Left kidney (tissue), 2 donors: Measurements from ENCODE around the gene SMARCA2. TPM values are rescaled to one million over a fixed set of nuclear protein-coding genes. Genes with fewer than 3 reads are reported as not detected.
A peak's percentile ranks its signal among the peaks of the same experiment; 100 is the strongest.

Source experiments
- DNase-seq: peaks from one replicate; pipeline ENCODE4 v3.0.0-alpha.2; 2013
- polyA plus RNA-seq: library from polyadenylated mRNA; unstranded; fragments of 120-200 nt; gene quantifications from one replicate; pipeline ENCODE4 v1.2.1, GENCODE V29; 2013; ENCODE audit not compliant: insufficient read length

Gene SMARCA2
- polyA plus RNA-seq, 1 donor = 137 TPM

- no peak for DNase-seq
Observed at GRCh38 chr9:2087500-2088313, 72.6 kb downstream of the SMARCA2 start.

DNA sequence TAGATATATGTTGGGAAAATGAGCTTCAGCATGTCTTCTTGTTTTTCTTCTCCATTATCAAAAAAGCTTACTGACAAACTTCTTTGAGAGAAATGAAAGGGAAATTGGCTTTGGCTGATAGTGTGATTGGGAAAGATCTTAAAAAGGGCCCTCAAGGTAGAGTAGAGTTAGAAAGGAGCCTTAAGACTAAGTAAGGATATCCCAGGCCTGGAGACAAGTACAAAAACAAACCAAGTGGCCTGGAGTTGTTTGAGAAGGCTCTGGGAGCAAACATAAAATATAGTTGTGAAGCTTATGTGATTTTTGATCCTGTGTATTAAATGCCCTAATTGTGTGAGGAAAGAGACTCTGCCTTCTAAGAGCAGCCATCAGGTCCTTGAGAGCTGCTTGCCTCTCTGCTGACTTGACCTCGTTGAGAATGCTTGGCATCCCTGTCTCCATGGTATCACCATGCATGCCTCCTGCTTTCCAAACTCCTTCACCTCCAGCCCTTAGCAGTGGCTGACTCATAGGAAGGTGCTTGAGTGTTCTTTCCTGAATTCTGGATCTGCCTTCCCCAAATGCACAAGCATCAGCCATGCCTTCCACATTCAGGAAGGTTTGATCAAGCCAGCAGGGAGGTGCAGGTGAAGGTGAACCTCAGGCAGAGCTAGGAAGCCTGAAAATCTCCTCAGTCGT lies 78.9 kb downstream of the SMARCA2 start:
- no peak for DNase-seq

- no peak for DNase-seq
Observed at GRCh38 chr9:2096376-2096970, 81.3 kb downstream of the SMARCA2 start.

DNA sequence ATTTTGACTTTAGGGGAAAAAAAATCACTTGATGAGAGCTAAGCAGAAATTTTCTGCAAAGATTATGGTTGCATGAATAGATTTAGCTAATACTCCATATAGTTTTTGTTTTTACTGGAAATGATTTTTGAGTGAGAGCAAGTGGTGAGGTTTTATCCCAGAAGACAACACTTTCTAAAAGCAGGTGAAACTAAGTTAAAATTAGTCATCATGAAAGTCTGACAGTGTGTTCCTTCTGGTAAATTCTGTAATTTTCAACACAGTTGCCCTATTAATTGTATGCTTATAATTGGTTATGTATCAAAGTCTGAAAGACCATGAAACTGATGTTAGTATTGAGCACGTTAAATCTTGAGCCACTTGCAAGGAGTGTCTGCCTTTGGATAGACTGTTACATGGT lies 91.5 kb downstream of the SMARCA2 start:
- DNase-seq = no peak

DNA sequence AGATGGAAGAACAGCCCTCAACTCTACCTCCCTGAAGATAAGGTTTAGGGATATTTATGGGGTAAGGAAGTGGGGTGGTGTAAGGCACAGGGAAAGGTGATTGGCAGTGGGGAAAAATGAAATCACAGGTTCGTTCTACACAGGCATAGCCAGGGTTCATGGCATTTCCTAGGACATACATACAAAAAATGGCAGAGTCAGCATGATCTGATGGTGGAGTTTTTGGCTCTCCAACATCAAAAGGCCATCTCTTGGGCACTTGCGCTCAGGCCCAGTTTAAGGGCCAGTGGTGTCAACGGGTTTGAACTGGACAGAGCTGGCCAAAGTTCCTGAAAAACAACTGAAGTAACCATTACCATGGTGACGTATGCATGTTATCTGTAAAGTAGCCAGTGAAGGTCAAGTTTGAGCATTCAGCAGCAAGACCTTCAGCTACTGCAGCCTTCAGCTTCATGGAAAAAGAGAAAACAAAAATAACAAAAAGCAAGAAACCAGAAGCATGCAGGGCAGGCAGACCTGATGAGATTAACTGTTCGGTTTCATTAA lies 92.8 kb downstream of the SMARCA2 start:
- no peak for DNase-seq

DNA sequence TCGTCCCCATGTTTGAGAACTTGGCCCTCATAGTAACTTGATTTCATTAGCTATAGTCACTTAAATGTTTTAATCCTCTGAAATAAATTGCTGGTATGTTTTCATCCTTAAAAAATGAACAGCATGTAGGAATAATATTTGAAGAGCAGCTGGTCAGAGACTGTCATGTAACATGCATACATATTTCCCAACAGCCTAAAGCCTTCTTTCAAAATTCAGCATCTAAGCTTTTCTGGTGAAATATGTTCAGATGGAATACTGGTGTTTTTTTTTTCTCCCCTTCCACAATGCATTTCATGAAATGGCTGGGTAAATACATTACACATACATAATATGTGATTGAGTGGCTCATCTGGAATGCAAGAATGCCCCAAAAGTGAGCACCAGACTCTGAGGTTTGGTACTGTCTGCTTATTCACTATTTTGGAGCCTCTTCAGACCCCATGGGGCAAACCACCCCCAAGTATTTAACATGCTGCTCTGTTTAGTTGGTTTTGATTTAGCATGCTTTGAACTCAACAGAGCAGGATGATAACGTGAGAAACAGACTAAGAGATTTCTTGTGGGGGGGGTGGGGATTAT lies 94.0 kb downstream of the SMARCA2 start:
- no peak for DNase-seq

GRCh38 chr9:2110036-2110435 lies 94.9 kb downstream of the SMARCA2 start:
- no peak for DNase-seq

DNA sequence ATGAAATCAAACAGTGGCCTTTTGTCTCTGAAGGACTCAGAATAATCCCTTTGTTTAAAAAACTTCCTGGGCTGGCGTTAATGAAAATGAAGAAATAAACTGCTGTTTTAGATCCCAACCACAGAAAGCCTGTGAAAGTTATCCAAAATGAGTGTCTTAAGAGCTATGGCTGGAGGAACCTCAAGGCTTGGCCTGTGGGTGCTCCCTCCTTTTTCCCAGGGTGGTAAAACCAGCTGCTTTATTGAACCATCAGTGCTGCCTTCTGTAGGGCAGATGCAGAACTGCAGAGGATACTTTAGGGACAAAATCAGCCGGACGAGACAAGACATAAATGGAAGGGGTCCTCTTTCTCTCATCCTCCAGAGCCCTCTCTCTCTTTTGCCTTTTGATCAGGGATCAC lies 100.9 kb downstream of the SMARCA2 start:
- DNase-seq = no peak

DNA sequence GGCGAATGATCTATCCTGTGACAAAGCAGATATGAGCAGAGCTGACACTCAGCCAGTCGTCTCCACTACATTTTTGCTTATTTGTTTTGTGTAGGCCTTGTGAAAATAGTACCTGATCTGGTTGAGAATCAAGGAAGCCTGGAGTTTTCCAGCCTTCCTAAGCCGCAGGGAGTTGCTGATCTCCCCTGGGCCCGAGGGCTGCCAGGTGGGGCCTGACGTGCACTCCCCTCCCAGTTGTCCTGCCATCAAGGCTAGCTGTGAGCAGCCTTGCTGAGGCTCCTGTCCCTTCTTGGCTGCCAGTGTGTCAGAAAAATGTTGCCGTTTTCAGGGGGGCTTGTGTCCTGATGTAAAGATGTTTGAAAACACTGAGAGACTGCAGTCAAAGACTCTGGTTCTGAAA lies 102.4 kb downstream of the SMARCA2 start:
- DNase-seq = no peak

- DNase-seq = no peak
Observed at GRCh38 chr9:2119566-2119965, 104.4 kb downstream of the SMARCA2 start.

- no peak for DNase-seq
Observed at GRCh38 chr9:2120926-2121689, 106.0 kb downstream of the SMARCA2 start.

- DNase-seq = no peak
Observed at GRCh38 chr9:2122299-2122698, 107.2 kb downstream of the SMARCA2 start.

GRCh38 chr9:2125906-2126305 lies 110.8 kb downstream of the SMARCA2 start:
- DNase-seq = no peak

- DNase-seq = no peak
Observed at GRCh38 chr9:2126331-2126803, 111.2 kb downstream of the SMARCA2 start.

DNA sequence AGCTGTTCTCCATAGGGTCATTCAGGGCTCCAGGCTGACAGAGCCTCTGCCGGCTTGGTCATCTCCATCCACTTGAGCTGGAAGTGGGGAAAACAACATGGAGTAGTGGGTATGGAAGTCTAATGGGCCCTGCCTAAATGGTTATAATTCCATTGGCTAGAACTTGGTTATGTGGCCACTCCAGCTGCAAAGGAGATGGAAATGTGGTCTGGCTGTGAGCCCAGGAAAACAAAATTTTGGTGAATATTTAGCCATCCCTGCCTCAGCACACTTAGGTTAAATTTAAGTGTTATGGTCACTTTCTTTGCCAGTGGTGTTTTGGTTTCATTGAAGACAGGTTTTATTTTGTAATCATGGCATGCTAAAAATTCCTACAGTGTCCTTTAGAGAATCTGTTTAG lies 112.3 kb downstream of the SMARCA2 start:
- no peak for DNase-seq

DNA sequence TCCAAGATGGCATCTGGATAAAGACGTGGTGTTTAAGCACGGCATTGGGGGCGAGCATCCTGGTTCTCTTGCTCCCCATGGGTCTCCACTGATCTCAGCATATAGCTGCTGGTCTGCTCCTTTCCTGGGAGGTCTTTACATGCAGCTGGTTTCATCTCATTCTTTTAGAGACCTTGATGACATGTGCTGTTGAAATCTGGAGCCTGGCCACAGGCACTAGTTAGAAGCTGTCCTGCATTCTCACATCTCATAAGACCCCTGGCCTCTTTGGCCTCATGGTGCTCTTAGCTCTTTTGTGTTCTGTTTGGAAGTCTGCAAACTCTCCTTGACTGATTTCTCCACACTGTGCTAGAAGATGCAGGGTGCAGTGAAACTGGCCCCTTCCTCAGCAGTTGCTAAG lies 113.0 kb downstream of the SMARCA2 start:
- DNase-seq = no peak

- DNase-seq = peak; percentile 71
Observed at GRCh38 chr9:2128618-2129017, 113.5 kb downstream of the SMARCA2 start.

- no peak for DNase-seq
Observed at GRCh38 chr9:2130941-2131340, 115.8 kb downstream of the SMARCA2 start.

- DNase-seq = peak; percentile 55
Observed at GRCh38 chr9:2132484-2133082, 117.4 kb downstream of the SMARCA2 start.

- no peak for DNase-seq
Observed at GRCh38 chr9:2134391-2134790, 119.2 kb downstream of the SMARCA2 start.

GRCh38 chr9:2138646-2139045 lies 123.5 kb downstream of the SMARCA2 start:
- no peak for DNase-seq
